Spinal cord (tissue), 10 donors: ENCODE results near the gene MPO. TPM values are rescaled to one million over a fixed set of nuclear protein-coding genes. Genes with fewer than 3 reads are reported as not detected.

Source experiments
- DNase-seq, 6 donors: peaks; one replicate each; pipeline versions ENCODE4 v3.0.0 to v3.0.0-alpha.2; 2013 to 2015; ENCODE audit warnings: low spot score in 6 of 6, low read depth in 4 of 6
- H3K27ac ChIP-seq: one replicate; pipeline ENCODE4 v1.5.1; 2013; ENCODE audit warnings: low read depth, low read length, control low read depth
- H3K27me3 ChIP-seq: one replicate; pipeline ENCODE4 v1.6.1; 2013; ENCODE audit warnings: low read length; ENCODE audit not compliant: control insufficient read depth, insufficient read depth
- H3K36me3 ChIP-seq: one replicate; pipeline ENCODE4 v1.6.1; 2013; ENCODE audit warnings: low read length; ENCODE audit not compliant: control insufficient read depth, insufficient read depth
- H3K4me1 ChIP-seq: one replicate; pipeline ENCODE4 v1.6.1; 2013; ENCODE audit warnings: low read length; ENCODE audit not compliant: control insufficient read depth, insufficient read depth
- H3K4me3 ChIP-seq: one replicate; pipeline ENCODE4 v1.5.1; 2013; ENCODE audit warnings: low read depth, low read length, control low read depth
- H3K9me3 ChIP-seq: one replicate; pipeline ENCODE4 v1.6.1; 2013; ENCODE audit warnings: low read length; ENCODE audit not compliant: control insufficient read depth, insufficient read depth
- WGBS: methylation state at CpG from one replicate; pipeline ENCODE4 v1.1.5; 2013; ENCODE audit warnings: missing lambda C conversion rate; ENCODE audit not compliant: insufficient coverage; 5-methylcytosine and 5-hydroxymethylcytosine counted together
- polyA plus RNA-seq, 2 donors: library from polyadenylated mRNA; unstranded; fragments of 120-200 nt; gene quantifications; one replicate each; pipeline ENCODE4 v1.2.1, GENCODE V29; 2013; ENCODE audit not compliant: insufficient read length in 2 of 2
- total RNA-seq, 2 donors: library from RNA; depleted of rRNA in 1 of 2; stranded (reverse); fragments of 120-200 nt in 1 of 2; fragments of >200 nt in 1 of 2; gene quantifications; one replicate each; pipeline versions ENCODE4 v1.2.3 to v1.2.4, GENCODE V29; 2013 to 2014
- donor health status: healthy.

MPO gene
- total and polyA plus RNA-seq, 4 donors: 1.9 to 71.2 (median 4.8) TPM

GRCh38 chr17:58264407-58265103 lies 16.2 kb downstream of the MPO start:
- DNase-seq: no peak
- H3K27me3 ChIP-seq: peaks cover 17% of the 10 kb centered on the region
- no peaks in the 10 kb centered on the region for H3K36me3 ChIP-seq
- no peak overlapping the region for H3K4me3 ChIP-seq
- no peak overlapping the region for H3K27ac ChIP-seq
- no CpG with 5 or more reads among the region's 6 CpGs for WGBS
- H3K4me1 ChIP-seq: no peaks in the 10 kb centered on the region
- H3K9me3 ChIP-seq: no peaks in the 10 kb centered on the region

GRCh38 chr17:58263773-58264172 lies 17.0 kb downstream of the MPO start:
- Histone ChIP-seq H3K4me3 (no peak overlapping the region), H3K27ac (no peak overlapping the region), H3K9me3 (no peaks in the 10 kb centered on the region), H3K36me3 (no peaks in the 10 kb centered on the region), H3K4me1 (no peaks in the 10 kb centered on the region), H3K27me3 (peaks cover 17% of the 10 kb centered on the region)
- WGBS: no CpG with 5 or more reads among the region's 1 CpG
- DNase-seq: no peak

- 100% methylated on average over 2 of the region's 11 CpGs for WGBS
- H3K27ac ChIP-seq: no peak overlapping the region
- peaks cover 17% of the 10 kb centered on the region for H3K27me3 ChIP-seq
- no peaks in the 10 kb centered on the region for H3K4me1 ChIP-seq
- H3K9me3 ChIP-seq: no peaks in the 10 kb centered on the region
- no peak overlapping the region for H3K4me3 ChIP-seq
- no peaks in the 10 kb centered on the region for H3K36me3 ChIP-seq
- no peak for DNase-seq
Measured at GRCh38 chr17:58262149-58262548, 18.6 kb downstream of the MPO start.

- Histone ChIP-seq H3K4me3 (no peak overlapping the region), H3K9me3 (no peaks in the 10 kb centered on the region), H3K27me3 (peaks cover 20% of the 10 kb centered on the region), H3K27ac (no peak overlapping the region), H3K36me3 (no peaks in the 10 kb centered on the region), H3K4me1 (peaks cover 3% of the 10 kb centered on the region)
- WGBS: 6% methylated on average over 5 of the region's 8 CpGs
- DNase-seq: no peak
Measured at GRCh38 chr17:58254803-58255202, 25.9 kb downstream of the MPO start.

GRCh38 chr17:58253082-58253481 lies 27.7 kb downstream of the MPO start:
- Histone ChIP-seq H3K36me3 (no peaks in the 10 kb centered on the region), H3K9me3 (no peaks in the 10 kb centered on the region), H3K4me1 (peaks cover 13% of the 10 kb centered on the region), H3K27ac (no peak overlapping the region), H3K27me3 (peaks cover 35% of the 10 kb centered on the region), H3K4me3 (no peak overlapping the region)
- DNase-seq: no peak
- WGBS: no CpG with 5 or more reads among the region's 3 CpGs

GRCh38 chr17:58252141-58252540 lies 28.6 kb downstream of the MPO start:
- no peak overlapping the region for H3K4me3 ChIP-seq
- no peaks in the 10 kb centered on the region for H3K36me3 ChIP-seq
- H3K27me3 ChIP-seq: peaks cover 40% of the 10 kb centered on the region
- 71% methylated on average over 9 of the region's 9 CpGs for WGBS
- H3K27ac ChIP-seq: no peak overlapping the region
- no peaks in the 10 kb centered on the region for H3K9me3 ChIP-seq
- H3K4me1 ChIP-seq: peaks cover 13% of the 10 kb centered on the region
- no peak for DNase-seq

GRCh38 chr17:58250344-58251011 lies 30.3 kb downstream of the MPO start:
- 92% methylated on average over 6 of the region's 12 CpGs for WGBS
- Histone ChIP-seq H3K27ac (no peak overlapping the region), H3K4me1 (peaks cover 13% of the 10 kb centered on the region), H3K36me3 (no peaks in the 10 kb centered on the region), H3K27me3 (peaks cover 44% of the 10 kb centered on the region), H3K9me3 (no peaks in the 10 kb centered on the region), H3K4me3 (no peak overlapping the region)
- DNase-seq: no peak

- no peak overlapping the region for H3K27ac ChIP-seq
- H3K4me1 ChIP-seq: peaks cover 13% of the 10 kb centered on the region
- peak; percentile 45 to 92 (median 55) for DNase-seq
- no peaks in the 10 kb centered on the region for H3K36me3 ChIP-seq
- WGBS: 4% methylated on average over 54 of the region's 57 CpGs
- peak overlapping the region; percentile 55 for H3K4me3 ChIP-seq
- no peaks in the 10 kb centered on the region for H3K9me3 ChIP-seq
- peaks cover 35% of the 10 kb centered on the region for H3K27me3 ChIP-seq
Measured at GRCh38 chr17:58249270-58250133, 31.2 kb downstream of the MPO start.

- Histone ChIP-seq H3K4me3 (peak overlapping the region; percentile 55), H3K36me3 (no peaks in the 10 kb centered on the region), H3K27ac (no peak overlapping the region), H3K27me3 (peaks cover 32% of the 10 kb centered on the region), H3K9me3 (no peaks in the 10 kb centered on the region), H3K4me1 (peaks cover 13% of the 10 kb centered on the region)
- DNase-seq: peak in 1 of 6 donors; percentile 3
- WGBS: 13% methylated on average over 9 of the region's 10 CpGs
Measured at GRCh38 chr17:58248955-58249269, 31.8 kb downstream of the MPO start.
